Stimulated activated CD8-positive, alpha-beta memory T cell treated with anti-CD3 and anti-CD28 coated beads, Interleukin-7, amount 100 ng/mL, for 4 hours (primary cell): ENCODE data around the gene C1QTNF6.
"Not testable (repeated sequence)": the region's sequence is repeated elsewhere in the genome, so short reads cannot be mapped to it uniquely, and the experiment has no call there.

Source experiments
- DNase-seq, 2 donors: peaks; one replicate each; pipeline ENCODE4 v3.0.0-alpha.2; 2020; ENCODE audit warnings: low read depth in 2 of 2

C1QTNF6 gene

DNA sequence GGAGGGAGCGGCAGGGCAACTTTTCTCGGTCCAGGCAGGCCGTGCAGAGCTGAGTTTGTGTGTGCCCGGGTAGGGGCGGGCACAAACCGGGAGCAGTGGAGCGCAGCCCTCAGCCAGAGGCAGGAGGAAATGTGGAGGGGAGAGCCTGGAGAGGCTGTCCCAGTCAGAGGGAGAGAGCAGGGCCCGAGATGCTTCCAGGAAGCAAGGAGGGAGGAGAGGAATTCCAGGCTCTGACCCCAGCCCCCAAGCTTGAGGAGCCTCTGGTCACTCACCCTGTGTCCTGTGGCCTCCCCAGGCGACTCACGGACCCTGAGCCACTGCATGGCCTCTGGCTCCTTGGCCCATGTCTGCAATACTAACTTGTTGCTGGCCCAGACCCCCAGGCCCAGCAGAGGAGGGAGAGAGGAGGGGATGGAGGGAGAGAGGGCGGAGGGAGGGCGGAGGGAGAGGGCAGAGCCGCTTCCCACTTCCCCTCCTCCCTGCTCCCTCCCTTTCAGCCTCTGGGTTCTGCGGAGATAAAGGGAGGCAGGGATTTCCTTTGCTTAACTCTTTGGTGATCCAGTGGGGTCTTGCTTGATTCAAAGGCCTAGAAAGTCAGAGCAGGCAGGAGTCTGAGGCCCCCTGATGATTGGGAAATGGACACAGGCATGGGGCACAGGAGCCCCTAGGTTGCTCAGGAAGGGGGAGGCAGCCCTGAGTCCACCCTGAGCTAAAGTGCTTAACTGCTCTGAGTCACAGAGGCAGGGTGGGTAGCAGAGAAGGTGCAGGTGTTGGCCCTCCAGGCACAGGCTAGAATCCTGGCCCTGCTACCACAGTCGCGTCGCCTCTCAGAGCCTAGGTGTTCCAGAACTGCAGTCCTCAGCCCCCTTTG is at the start of gene C1QTNF6:
TSS of gene C1QTNF6 (minus strand) at position 357 of the 871 bp plus-strand sequence. CDS start at position 323, 34 bp downstream.
- DNase-seq: no peak

DNA sequence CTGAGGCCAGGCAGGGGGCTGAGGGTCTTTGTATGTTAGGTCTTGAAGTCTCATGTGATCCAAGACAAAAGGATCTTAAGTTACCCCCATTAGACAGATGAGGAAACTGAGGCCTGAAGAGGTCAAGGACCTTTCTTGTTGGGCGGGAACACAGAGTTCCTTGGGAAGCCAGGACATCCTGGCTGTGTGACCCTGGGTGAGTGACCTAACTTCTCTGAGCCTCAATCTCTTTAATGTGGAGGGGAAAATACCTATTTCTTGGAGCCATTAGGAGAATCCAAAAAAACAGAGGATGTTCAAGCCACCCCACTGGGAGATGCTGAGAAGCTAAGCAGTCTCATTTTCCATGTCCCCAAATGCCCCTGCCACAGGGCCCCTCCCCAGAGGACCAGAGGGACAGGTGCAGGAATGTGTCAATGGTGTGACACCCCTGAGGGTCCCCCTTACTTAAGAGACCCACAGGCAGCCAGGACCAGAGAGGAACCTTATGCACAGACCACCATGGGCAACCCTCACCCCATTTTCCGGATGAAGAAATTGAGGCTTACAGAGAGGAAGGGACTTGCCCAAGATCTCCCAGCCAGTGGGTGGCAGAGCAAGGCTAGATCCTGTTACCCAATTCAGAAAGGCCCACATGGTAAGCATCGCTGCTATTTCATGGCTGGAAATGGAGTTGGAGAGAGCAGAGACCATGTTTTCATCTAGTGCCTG is 48.0 kb upstream of the C1QTNF6 start:
- no peak for DNase-seq

DNA sequence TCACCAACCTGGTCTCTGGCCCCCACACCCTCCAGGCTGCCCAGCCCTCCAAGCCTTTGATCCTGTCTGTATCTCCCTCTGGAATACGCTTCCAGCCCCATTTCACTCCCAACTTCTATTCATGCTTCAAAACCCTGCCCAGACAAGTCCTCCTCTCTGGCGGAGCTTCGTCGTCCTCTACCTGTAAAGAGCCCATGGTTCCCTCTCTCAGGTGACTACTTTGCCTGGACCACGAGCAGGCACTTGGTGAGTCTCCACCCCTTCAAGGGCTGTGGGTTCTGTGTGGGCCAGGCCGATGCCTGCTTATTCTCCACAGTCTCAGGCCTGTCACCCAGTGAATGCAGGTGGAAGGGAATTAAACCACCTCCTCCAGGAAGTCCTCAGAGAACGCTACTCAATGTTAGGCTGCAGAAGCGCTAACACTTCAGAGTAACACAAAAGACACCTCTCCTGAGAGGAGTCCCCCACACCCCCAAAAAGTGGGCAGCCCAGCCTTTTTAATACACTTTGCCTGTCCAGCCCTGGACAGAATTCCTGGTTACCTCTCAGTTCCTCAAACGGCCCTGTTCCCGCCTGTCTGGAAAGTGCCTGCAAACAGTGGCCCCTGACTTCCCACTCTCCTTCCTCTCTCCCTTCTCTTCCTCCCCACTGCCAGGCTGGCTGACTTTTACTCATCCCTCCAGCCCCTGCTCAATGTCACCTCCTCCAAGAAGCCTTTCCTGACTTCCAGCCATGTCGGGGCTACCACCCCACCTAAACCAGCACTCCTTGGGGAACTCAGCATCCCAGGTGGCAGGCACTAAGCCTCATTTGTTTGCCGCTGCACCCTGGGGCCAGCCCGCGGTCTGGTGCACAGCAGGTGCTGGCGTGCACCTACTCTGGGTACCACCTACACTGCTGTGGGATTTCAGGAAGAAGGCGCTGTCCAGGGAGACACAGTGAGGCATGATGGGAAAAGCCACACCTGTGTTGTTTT is 47.0 kb upstream of the C1QTNF6 start:
- no peak for DNase-seq

DNA sequence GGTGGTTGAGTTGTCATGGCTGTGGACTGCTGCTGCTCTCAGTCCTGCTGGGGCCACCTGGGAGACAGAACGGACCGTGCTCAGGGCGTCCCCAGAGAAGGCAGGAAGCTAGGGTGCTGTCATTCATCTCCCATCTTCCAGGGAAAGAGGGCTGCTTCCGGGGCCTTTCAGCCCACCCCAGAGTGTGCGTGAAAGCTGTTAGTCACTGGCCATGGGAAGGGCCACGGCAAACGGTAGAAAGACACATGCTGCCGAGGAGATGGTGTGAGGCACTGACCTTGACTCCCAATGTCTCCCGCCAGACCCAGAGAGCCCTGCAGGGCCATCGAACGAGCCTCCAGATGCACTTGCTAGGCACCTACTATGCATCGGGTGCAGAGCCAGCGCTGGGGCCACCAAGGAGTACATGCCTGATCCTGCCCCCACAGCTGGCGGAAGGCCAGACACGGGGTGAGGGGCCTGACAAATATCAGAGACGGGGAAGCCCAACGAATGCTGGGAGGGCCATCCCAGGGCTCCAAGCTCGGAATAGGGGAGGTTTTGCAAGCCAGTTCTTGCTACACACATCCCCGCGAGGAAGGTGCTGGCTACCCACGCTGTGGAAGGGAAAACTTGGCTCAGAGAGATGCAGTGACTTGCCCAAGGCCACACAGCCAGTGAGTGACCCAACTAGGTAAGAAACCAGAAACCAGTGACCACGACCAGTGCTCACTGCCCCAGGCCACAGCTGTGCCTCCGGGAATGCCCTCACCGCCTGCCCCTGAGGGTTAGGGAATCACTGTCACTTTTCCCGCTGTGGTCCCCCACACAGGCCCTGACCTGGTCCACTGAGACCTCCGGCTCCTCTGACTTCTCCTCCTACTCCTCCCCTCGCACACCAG is 45.9 kb upstream of the C1QTNF6 start:
- DNase-seq: no peak

DNA sequence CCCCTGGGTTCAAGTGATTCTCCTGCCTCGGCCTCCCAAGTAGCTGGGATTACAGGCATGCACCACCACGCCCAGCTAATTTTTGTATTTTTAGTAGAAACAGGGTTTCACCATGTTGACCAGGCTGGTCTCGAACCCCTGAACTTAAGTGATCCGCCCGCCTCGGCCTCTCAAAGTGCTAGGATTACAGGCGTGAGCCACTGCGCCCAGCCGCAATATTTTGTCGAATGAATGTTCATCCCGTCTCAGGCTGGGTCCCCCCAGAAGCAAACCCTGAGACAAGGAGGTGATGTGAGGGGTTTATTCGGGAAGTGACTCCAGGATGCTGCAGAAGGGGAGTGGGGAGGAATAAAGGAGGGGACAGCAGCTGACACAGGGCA is 45.3 kb upstream of the C1QTNF6 start:
- DNase-seq: not testable (repeated sequence)

DNA sequence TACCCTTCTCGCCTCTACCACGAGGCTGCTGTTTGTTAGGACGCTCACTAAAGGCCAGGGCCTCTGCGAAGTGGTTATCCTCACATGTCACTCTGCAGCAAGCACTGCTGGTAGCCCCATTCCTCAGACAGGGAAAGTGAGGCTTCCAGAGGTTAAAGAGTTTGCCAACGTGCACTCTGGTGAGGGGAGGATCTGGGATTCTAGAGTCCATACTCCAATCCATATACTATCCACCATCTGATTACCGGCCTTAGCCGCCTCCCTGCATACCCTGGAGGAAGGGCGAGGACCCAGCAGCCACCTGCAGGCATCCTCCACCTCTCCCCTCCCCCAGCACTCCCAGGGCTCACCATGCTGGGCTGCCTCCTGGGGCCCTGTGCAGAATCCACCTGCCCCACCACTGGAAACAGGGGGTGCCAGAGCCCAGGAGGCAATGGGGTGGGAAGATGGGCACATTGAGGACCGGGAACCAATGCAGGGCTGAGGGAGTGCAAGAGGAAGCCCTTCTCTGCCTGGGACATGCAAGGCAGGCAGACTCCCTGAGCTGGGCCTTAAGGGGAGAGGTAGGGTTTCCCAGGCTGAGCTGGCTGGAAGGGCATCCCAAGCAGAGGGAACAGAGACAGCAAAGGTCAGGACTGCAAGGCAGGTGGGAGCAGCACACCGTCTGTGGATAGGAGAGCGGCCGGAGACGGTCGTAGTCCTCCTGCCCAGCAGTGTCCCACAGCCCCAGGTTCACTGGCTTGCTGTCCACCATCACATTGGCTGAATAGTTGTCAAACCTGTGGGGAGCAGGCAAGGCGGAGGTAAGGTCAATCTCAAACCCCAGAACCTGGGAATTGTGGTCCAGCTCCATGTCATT is 44.3 kb upstream of the C1QTNF6 start:
- DNase-seq: no peak

DNA sequence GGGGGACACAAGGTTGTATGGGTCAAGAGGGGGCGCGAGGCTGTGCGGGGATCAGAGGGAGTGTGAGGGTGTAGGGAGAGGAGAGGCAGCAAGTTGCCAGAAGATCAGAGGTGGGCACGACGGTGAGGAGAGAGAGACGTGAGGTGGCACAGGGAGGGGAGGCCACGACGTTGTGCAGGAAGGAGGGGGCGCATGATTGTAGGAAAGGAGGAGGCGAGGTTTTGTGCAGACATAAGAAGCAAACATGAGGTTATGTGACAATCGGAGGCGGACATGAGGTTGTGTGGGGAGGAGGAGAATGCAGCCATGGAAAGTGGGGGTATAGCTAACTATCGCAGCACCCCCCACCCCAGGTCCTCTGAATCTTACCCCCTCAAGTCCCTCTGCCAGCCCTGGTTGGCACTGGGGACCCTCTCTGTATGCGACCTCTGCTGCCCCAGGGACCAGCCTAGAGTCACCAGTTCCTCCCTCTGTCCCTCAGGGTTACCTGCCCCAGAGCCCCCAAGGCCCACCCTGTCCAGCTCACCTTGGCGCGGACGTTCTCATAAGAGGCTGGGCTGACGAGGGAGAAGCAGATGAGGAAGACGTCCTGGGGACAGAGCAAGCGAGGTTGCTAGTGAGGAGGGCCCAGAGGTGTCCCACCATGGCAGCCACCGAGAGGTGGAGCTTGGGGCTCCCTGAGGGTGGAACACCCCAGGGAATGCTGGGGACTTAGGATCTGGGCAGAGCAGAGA is 43.5 kb upstream of the C1QTNF6 start:
- peak; percentile 68 to 75 for DNase-seq

DNA sequence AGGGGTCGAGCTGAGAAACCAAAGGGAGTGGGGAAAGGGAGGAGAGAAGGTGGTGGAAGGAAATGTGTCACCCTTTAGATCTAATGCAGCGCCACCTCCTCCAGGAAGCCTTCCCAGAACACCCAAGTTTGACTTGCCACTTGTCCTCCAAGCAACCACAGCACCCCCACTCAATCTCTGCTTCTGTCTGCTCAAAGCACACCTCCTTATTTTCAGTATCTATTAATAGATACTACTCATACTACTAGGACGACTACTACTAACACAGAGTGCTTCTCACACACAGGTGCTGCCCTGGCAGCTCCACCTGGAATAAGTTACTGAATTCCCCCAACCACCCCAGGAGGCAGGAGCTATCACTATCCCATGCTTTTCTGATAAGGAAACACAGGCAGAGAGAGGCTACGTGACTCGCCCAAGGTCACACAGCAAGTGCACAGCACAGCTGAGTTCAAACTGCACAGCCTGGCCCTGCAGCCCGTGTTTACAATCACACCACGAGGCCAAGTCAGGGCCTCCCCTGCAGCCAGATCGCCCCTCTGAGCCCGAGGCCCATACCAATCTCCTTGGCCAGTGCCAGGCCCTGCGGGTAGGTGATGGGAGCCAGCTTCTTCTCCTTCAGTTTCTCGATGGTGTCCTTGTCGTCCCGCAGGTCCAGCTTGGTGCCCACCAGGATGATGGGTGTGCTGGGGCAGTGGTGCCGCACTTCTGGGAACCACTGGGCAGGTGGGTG is 42.8 kb upstream of the C1QTNF6 start:
- DNase-seq: peak; percentile 63 to 75

DNA sequence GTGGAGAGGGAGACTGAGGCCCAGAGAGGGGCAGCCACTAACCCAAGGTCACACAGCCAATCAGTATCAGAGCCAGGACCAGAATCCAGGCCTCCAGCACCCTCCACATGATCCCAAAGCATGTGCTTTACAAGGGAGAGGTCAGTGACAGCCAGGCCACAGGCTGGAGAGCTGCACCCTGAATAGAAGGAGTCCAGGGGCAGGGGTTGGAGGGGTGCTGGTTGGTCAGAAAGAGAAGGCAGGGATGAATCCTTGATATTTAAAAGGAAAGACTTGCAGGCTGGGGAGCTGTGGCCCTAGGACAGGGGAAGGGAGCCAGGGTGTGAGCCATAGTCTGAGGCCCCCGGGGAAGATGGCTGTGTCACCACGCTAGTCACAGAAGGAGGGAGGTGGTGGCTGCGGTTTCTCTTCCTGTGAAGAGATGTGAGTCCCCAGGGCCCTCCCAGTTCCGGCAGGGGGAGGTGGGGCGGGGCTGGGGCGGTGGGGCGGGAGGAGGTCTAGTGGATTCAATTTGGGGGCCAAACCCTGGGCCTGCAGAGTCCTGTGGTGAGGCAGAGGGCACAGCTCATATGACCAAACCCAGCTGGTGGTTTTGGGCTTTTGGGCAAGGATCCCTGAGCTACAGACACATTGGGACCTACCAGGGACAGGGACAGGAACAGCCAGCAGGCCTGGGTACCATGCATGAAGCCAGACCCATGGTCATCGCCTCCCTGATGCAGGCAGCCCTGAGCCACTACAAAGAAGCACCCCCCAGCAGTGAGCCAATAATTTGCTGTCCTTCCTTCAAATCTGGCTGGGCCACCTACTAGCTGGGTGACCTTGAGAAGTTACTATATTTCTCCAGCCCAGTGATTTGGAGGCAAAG is 42.0 kb upstream of the C1QTNF6 start:
- peak; percentile 89 to 90 for DNase-seq

DNA sequence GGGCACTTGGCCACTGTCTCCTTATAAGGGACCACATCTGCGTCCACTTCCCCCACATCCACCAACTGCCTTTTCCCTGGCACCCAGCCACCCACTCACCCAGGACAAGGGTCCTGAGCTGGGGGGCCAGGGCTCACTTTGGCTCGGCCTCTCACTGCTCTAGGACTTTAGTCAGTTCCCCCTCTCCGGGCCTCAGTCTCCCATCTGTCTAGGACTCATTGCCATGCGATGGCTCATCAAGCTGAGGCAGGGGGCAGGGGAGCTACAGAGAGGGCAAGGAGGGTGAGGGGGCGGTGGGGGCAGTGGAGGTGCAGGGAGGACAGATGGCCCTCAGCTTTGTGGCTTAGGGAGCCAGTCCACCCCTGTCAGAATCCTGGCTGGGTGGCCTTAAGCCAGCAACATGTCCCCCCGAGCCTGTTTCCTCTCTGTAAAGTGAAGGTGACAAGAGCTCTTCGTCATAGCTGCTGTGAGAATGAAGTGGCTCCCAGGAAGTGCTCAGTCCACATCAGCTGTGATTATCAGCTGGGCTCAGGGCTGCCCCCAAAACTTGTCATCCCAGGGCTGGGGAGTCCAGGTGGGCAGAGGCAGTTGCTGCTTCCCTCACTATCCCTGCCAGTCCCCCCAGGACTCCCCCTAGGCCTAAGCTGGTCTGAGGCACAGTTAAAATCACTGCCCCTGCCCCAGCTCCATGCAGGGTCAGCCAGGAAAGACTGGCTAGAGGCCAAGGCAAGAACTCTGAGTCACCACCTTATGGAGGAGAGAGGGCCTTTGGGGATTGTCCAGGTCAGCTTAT is 41.2 kb upstream of the C1QTNF6 start:
- DNase-seq: no peak

DNA sequence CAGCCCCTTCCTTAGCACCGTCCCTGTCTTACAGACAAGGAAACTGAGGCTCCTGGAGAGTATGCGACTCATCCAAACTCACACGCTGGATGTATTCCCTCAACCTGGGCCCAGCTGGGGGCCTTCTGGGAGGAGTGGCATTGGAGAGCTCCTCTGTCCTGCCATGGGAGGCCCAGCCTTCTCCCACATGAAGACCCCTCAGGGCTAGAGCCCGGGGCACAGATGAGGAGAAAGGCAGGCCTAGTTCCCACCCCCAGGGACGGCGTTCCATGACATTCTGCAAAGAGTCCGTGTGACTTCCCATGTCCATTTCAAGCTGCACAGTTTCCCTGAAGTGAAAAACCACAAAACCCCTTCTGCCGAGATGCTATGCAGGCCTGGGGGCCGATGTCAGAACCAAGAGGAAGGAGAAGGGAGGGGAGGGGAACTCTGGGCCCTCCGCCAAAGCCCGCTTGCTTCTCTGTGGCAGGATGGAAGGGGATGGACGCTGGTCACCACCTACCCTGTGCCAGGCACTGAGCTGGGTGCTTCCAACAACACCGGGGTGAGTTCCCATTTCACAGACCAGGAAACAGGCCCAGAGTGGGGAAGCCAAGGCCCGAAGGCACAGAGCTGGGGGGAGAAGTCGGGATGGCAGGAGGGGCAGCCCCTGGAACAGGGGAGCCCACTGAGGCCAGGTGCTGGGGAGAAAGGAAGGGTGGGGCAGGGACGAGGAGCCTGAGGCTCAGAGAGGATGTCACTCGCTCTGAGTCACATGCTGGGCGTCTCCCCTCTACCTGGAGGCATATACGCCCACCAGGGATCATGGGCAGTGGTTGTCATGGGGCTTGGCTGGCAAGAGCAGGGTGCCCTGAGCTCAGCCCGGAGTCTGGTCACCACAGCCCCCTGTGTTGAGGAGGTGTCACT is 40.3 kb upstream of the C1QTNF6 start:
- peak in 1 of 2 donors; percentile 58 for DNase-seq

DNA sequence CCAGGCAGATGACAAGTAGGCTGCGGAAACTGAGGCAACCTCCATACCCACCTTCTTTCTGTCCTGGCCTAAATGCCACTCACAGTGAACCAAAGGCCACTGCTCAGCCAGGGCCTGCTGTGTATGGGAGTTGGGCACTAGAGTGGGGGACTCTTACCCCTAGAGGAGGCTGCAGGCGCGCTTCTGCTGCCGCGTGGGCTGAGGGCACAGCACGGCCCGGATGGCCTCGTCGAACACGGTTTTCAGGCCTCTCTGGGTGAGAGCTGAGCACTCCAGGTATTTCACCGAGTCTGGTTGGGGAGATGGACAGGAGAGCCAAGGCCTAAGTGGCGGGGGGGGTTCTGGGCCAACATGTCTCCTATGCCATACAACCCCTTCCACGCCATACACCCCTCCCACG is 38.5 kb upstream of the C1QTNF6 start:
- DNase-seq: no peak

DNA sequence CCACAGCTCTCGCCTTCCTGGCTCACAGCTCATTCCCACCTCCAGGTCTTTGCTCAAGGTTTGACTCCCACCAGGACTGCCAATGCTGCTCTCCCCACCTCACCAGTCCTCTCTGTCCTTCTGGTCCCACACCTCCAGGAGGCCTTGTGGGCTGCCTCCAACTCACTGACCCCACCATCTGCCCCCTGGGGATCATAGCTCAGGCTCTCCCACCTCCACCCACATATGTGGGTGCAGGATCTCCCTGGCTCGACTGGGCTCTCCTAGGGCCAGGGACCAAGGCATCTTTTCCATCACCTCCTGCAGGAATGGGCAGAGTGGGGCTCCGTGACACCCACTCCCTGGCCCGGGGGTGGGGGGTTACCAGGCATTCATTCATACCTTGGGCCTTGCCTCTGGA is 38.0 kb upstream of the C1QTNF6 start:
- DNase-seq: no peak

DNA sequence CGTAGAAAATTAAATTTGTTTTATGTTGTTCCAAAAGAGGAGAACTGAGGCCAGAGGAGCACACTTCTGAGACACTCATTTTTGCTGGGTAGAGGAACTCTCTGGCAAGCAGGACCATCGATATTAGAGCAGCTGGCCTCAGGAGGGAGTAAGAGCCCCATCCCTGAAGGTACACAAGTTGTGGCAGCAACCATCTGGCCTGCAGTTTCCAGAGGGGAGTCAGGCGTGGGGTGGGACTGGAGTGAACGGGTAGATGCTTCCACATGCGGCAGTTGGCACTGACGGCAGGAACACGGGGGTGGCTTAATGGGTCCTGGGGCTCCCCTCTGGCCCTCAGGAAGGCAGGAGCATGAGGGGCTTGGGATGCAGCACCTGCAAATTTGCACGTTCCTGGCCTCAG is 37.4 kb upstream of the C1QTNF6 start:
- no peak for DNase-seq

DNA sequence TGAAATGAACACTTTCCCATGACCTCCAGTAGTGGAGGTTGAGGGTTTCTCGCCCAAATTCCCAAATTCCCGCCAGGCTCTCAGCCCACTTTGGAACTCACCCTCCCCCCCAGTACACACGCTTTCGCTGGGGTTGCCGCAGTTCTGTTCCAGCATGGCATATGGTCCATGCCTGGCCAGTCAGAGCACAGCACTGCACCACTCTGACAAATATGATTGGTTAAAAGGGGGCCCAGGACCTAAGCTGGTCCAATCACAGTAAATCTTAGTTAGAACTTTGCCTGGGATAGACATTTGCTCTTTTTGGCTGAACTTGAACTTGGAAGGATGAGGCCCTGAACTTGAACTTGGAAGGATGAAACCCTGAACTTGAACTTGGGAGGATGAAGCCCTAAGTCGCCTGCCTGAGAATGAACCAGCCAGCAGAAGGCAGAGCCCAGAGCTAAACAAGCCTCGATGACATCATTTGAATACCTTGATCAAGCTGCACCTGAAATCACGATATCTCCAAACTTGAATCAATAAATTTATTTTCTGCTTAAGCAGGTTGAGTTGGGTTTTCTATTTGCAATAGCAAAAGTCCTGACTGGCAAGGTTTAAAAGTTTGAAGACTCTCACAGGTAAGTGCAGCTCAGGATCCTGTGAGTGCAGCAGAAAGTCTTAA is 36.8 kb upstream of the C1QTNF6 start:
- no peak for DNase-seq
